Colon (tissue), 2 donors: ENCODE measurements around the gene TRA2B.

ENCODE experiments used
- FAIRE-seq: peaks from 2 replicates; lab custom pipeline; 2012; peaks lifted over from hg19 to GRCh38; lab: Jason Lieb, UNC
- donor health status: control.
- donor health status: control.

Gene TRA2B

GRCh38 chr3:185937689-185938374 lies at the start of gene TRA2B:
TSS of gene TRA2B (minus strand) at chr3:185938014. CDS start at chr3:185937860, 154 bp downstream.
- FAIRE-seq, result no peak

GRCh38 chr3:185986198-185986777 lies 48.5 kb upstream of the TRA2B start:
- no peak for FAIRE-seq

GRCh38 chr3:185984203-185984602 lies 46.4 kb upstream of the TRA2B start:
- no peak for FAIRE-seq

- FAIRE-seq, result no peak
Observed at GRCh38 chr3:185983495-185984141, 45.8 kb upstream of the TRA2B start.

GRCh38 chr3:185982632-185983031 lies 44.8 kb upstream of the TRA2B start:
- FAIRE-seq, result no peak

GRCh38 chr3:185981621-185982020 lies 43.8 kb upstream of the TRA2B start:
- FAIRE-seq, result no peak

- FAIRE-seq, result no peak
Observed at GRCh38 chr3:185979721-185980121, 41.9 kb upstream of the TRA2B start.

GRCh38 chr3:185978516-185978915 lies 40.7 kb upstream of the TRA2B start:
- FAIRE-seq, result no peak

GRCh38 chr3:185977679-185978040 lies 39.8 kb upstream of the TRA2B start:
- no peak for FAIRE-seq

GRCh38 chr3:185976977-185977678 lies 39.3 kb upstream of the TRA2B start:
- FAIRE-seq, result no peak

- no peak for FAIRE-seq
Observed at GRCh38 chr3:185976100-185976499, 38.3 kb upstream of the TRA2B start.

- FAIRE-seq, result no peak
Observed at GRCh38 chr3:185971579-185971978, 33.8 kb upstream of the TRA2B start.

GRCh38 chr3:185968168-185968567 lies 30.4 kb upstream of the TRA2B start:
- no peak for FAIRE-seq

- FAIRE-seq, result no peak
Observed at GRCh38 chr3:185966655-185967054, 28.8 kb upstream of the TRA2B start.

GRCh38 chr3:185965496-185965895 lies 27.7 kb upstream of the TRA2B start:
- no peak for FAIRE-seq

- FAIRE-seq, result no peak
Observed at GRCh38 chr3:185961675-185962232, 23.9 kb upstream of the TRA2B start.

- FAIRE-seq, result no peak
Observed at GRCh38 chr3:185960522-185961288, 22.9 kb upstream of the TRA2B start.

GRCh38 chr3:185959609-185960521 lies 22.1 kb upstream of the TRA2B start:
- no peak for FAIRE-seq

GRCh38 chr3:185958626-185959025 lies 20.8 kb upstream of the TRA2B start:
- no peak for FAIRE-seq

GRCh38 chr3:185956244-185956643 lies 18.4 kb upstream of the TRA2B start:
- FAIRE-seq, result no peak

GRCh38 chr3:185954366-185954723 lies 16.5 kb upstream of the TRA2B start:
- no peak for FAIRE-seq
